MCF 10A (cell line): ENCODE results near the gene B3GNT7. TPM values are rescaled to one million over a fixed set of nuclear protein-coding genes. Genes with fewer than 3 reads are reported as not detected.

Experiments used
- BruUV-seq: library from RNA; stranded (reverse); fragments of 400-500 nt; replicated peaks from 2 replicates; lab custom pipeline; 2021; lab: Mats Ljungman, UMichigan
- CTCF ChIA-PET: fragments of 300-600 bp; sonication (Branson Sonifier 250); formaldehyde crosslinking; extraction: SDS; loops from one replicate; lab custom pipeline; 2021; ENCODE audit warnings: antibody characterized with exemption, inconsistent platforms; lab: Yijun Ruan, JAX
- POLR2A ChIA-PET: fragments of 300-600, 350-650 bp; sonication (Branson Sonifier 250); formaldehyde crosslinking; extraction: SDS; loops from one replicate; lab custom pipeline; 2020; ENCODE audit warnings: antibody characterized with exemption, inconsistent platforms; lab: Yijun Ruan, JAX
- DNase-seq: peaks from one replicate; pipeline ENCODE4 v3.0.0-alpha.2; 2018; ENCODE audit not compliant: unreplicated experiment
- H3K27ac Mint-ChIP-seq: one replicate; pipeline ENCODE4 v1.8.0; 2022; ENCODE audit warnings: mild to moderate bottlenecking, low read depth, mixed read lengths; ENCODE audit not compliant: unreplicated experiment
- H3K27me3 Mint-ChIP-seq: one replicate; pipeline ENCODE4 v1.8.0; 2022; ENCODE audit warnings: mixed read lengths; ENCODE audit not compliant: insufficient read depth, unreplicated experiment
- H3K36me3 Mint-ChIP-seq: one replicate; pipeline ENCODE4 v1.8.0; 2022; ENCODE audit warnings: mild to moderate bottlenecking, moderate library complexity, mixed read lengths; ENCODE audit not compliant: insufficient read depth, unreplicated experiment
- H3K4me1 Mint-ChIP-seq: one replicate; pipeline ENCODE4 v1.8.0; 2022; ENCODE audit warnings: mixed read lengths; ENCODE audit not compliant: insufficient read depth, unreplicated experiment
- H3K4me3 Mint-ChIP-seq: one replicate; pipeline ENCODE4 v1.8.0; 2022; ENCODE audit warnings: mild to moderate bottlenecking, moderate library complexity, mixed read lengths; ENCODE audit not compliant: unreplicated experiment
- H3K9me3 Mint-ChIP-seq: one replicate; pipeline ENCODE4 v1.8.0; 2022; ENCODE audit warnings: mixed read lengths; ENCODE audit not compliant: unreplicated experiment
- CTCF ChIP-seq: fragments of 200-600 bp; IDR thresholded peaks from one replicate; pipeline ENCODE4 v1.8.0; 2022; ENCODE audit warnings: antibody characterized with exemption, mild to moderate bottlenecking; ENCODE audit not compliant: unreplicated experiment
- intact Hi-C: fragments of 100-400 bp; cut with micrococcal nuclease; formaldehyde crosslinking; loops from 2 replicates; pipeline ENCODE4 v1.14.1; 2022
- total RNA-seq: library from RNA; stranded (reverse); gene quantifications from 2 replicates; pipeline ENCODE4 v1.2.3, GENCODE V29; 2022

B3GNT7 gene
- total RNA-seq, 1 experiment from 2014 or later, result not detected

- H3K36me3 Mint-ChIP-seq, result peaks cover 5% of the 10 kb centered on the region
- CTCF ChIA-PET, result interaction anchor here (0.8 kb wide), 1 partner anchor 92 kb away, joined by 3 read pairs; no protein-coding TSS in a partner anchor
- H3K9me3 Mint-ChIP-seq, result no peaks in the 10 kb centered on the region
- H3K4me1 Mint-ChIP-seq, result no peaks in the 10 kb centered on the region
- TF ChIP-seq CTCF, result no peak
- H3K27ac Mint-ChIP-seq, result no peak overlapping the region
- intact Hi-C loops, result no loop called here
- BruUV-seq, result no TSS peak
- no peak for DNase-seq
- H3K4me3 Mint-ChIP-seq, result no peak overlapping the region
- POLR2A ChIA-PET, result no interaction called here
- H3K27me3 Mint-ChIP-seq, result no peaks in the 10 kb centered on the region
These were observed 36.1 kb upstream of the B3GNT7 start for GRCh38 chr2:231359441-231359840.

- ChIA-PET CTCF (interaction anchor here (0.5 kb wide), 1 partner anchor 18 kb away, joined by 3 read pairs; no protein-coding TSS in a partner anchor), POLR2A (no interaction called here)
- no peak overlapping the region for H3K4me3 Mint-ChIP-seq
- peaks cover 5% of the 10 kb centered on the region for H3K36me3 Mint-ChIP-seq
- no peak overlapping the region for H3K27ac Mint-ChIP-seq
- BruUV-seq, result no TSS peak
- H3K9me3 Mint-ChIP-seq, result no peaks in the 10 kb centered on the region
- no peak for TF ChIP-seq CTCF
- intact Hi-C loops, result no loop called here
- peaks cover 3% of the 10 kb centered on the region for H3K4me1 Mint-ChIP-seq
- DNase-seq, result no peak
- no peaks in the 10 kb centered on the region for H3K27me3 Mint-ChIP-seq
These were observed 35.6 kb upstream of the B3GNT7 start for GRCh38 chr2:231359948-231360347.

- ChIA-PET CTCF (interaction anchor here (0.5 kb wide), 1 partner anchor 18 kb away, joined by 3 read pairs; no protein-coding TSS in a partner anchor), POLR2A (no interaction called here)
- H3K9me3 Mint-ChIP-seq, result no peaks in the 10 kb centered on the region
- intact Hi-C loops, result no loop called here
- H3K4me1 Mint-ChIP-seq, result peaks cover 7% of the 10 kb centered on the region
- H3K36me3 Mint-ChIP-seq, result peaks cover 5% of the 10 kb centered on the region
- no peaks in the 10 kb centered on the region for H3K27me3 Mint-ChIP-seq
- no peak overlapping the region for H3K4me3 Mint-ChIP-seq
- no peak for DNase-seq
- BruUV-seq, result no TSS peak
- H3K27ac Mint-ChIP-seq, result no peak overlapping the region
- TF ChIP-seq CTCF, result no peak
These were observed 35.1 kb upstream of the B3GNT7 start for GRCh38 chr2:231360401-231360800.

GRCh38 chr2:231360881-231361371, 34.6 kb upstream of the B3GNT7 start:
- peaks cover 7% of the 10 kb centered on the region for H3K4me1 Mint-ChIP-seq
- H3K36me3 Mint-ChIP-seq, result peaks cover 5% of the 10 kb centered on the region
- no peak overlapping the region for H3K27ac Mint-ChIP-seq
- H3K9me3 Mint-ChIP-seq, result no peaks in the 10 kb centered on the region
- no peak for TF ChIP-seq CTCF
- no peaks in the 10 kb centered on the region for H3K27me3 Mint-ChIP-seq
- intact Hi-C loops, result no loop called here
- DNase-seq, result no peak
- ChIA-PET POLR2A (no interaction called here), CTCF (no interaction called here)
- no peak overlapping the region for H3K4me3 Mint-ChIP-seq
- no TSS peak for BruUV-seq
